Subcutaneous preadipocyte (primary cell): ENCODE measurements around the gene TMCO1. TPM values are rescaled to one million over a fixed set of nuclear protein-coding genes. Genes with fewer than 3 reads are reported as not detected.

Experiments
- total RNA-seq: library from RNA; depleted of rRNA; stranded (reverse); fragments of >200 nt; gene quantifications from 2 replicates; pipeline ENCODE4 v1.2.3, GENCODE V29; 2012

Gene TMCO1, protein sequence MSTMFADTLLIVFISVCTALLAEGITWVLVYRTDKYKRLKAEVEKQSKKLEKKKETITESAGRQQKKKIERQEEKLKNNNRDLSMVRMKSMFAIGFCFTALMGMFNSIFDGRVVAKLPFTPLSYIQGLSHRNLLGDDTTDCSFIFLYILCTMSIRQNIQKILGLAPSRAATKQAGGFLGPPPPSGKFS
- 66.1 and 75.0 TPM in 2 replicates for total RNA-seq

DNA sequence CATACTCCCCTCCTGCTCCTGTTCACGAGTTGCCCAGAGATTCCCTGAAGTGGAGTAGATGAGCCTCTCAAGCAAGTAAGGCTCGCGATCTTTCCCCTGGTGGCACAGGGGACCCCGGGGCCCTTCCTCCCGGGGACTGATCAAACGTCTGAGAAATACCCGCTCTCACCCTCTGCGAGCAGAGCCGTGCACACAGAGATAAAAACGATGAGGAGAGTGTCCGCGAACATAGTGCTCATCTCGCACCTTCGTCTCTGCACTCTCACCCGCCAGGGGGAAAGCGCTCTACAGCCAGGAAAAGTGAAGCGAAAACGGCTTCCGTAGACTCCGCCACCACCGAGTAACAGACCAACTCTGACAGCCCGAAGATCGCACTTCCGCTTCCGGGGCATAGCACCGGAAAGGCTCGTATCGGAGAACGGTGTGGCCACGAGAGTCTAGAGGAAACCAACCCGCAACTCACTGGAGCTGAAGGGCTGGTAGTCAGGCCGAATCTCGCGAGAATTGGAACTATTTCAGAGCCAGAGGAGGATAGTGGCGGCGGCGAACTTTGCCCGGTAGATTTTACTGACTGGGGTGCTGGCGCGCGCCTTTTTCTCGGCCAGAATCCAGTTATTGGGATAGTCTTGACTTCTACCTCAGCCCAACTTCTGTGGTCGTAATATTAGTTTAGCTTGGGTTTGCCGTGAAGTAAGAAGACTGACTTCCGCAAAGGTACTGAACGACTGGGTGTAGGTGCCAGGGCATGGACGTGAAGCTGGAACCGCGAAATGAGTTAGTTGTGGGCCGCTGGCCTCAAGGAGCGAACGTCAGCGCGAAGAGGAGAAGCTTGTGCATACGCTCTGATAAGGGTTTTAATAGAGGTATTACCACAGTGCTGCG lies at the start of gene TMCO1:
TSS of gene TMCO1 (minus strand) at position 356 of the 882 bp plus-strand sequence. CDS start at position 239, 117 bp downstream.

DNA sequence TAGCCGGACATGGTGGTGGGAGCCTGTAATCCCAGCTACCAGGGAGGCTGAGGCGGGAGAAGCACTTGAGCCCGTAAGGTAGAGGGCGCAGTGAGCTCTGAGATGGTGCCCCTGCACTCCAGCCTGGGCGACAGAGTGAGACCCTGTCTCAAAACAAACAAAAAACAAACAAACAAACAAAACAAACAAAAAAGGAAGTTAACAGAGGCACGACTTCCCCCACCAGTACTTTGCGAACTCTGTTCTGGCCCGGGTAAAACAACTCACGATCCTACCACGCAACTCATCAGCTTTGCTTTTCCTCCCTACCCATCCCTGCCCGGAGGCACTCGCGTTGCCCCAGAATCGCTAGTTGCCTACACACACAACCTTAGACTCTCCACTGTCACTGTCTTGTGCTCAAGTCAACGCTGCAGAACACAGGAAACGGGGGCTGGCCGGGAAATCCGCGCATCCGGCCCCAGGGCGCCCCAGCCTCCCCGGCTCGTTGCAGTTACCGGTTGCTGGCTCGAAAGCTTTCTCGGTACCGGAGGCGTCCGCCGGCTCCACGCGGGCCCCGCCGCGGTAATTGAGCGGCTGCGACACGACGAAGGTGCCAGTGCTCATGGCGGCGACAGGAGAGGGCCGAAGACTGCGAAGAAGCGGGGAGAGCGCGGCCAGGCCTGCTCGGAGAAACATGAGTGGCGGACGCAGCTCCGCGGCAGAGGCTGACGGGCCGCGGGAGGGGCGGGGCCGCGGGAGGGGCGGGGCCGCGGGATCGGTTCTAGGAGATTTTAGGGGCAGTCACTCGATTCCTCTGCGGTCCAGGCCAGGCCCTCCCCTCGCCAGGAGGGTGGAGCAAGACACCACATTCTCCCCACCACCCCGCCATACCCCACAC lies 70.5 kb downstream of the TMCO1 start, which contains the start of gene ALDH9A1:
TSS of gene ALDH9A1 (minus strand) at position 682 of the 880 bp plus-strand sequence. CDS start at position 678, 4 bp downstream.

Other genes with a start within 250 kb of the TMCO1 start
- gene LRRC52, start 224.9 kb downstream of the TMCO1 start, total RNA-seq, result not detected in 2 replicates
- 100 and 185 TPM in 2 replicates for gene MGST3, start 137.6 kb downstream of the TMCO1 start, total RNA-seq
- 83.7 and 88.2 TPM in 2 replicates for gene ALDH9A1, start 70.3 kb downstream of the TMCO1 start, total RNA-seq
- 78.3 and 105 TPM in 2 replicates for gene UCK2, start 58.7 kb upstream of the TMCO1 start, total RNA-seq